ENCODE data around the gene DRD3.

The DRD3 gene

GRCh38 chr3:114126461-114126860 is 52.4 kb downstream of the DRD3 start:
- DNase-seq (ENCODE audit: insufficient read length, low spot score) (no peak), FAIRE-seq (no peak)
- TF ChIP-seq CTCF (IDR thresholded peaks at IDR 0.05; ENCODE audit: insufficient read depth, missing control alignments): no peak

GRCh38 chr3:114122027-114122709 is 56.7 kb downstream of the DRD3 start:
- no peak for TF ChIP-seq CTCF (IDR thresholded peaks at IDR 0.05; ENCODE audit: insufficient read depth, missing control alignments)
- no peak for DNase-seq (ENCODE audit: insufficient read length, low spot score)
- no peak for FAIRE-seq

GRCh38 chr3:114120211-114120610 is 58.6 kb downstream of the DRD3 start:
- DNase-seq (ENCODE audit: insufficient read length, low spot score) (no peak), FAIRE-seq (no peak)
- TF ChIP-seq CTCF (IDR thresholded peaks at IDR 0.05; ENCODE audit: insufficient read depth, missing control alignments): no peak

GRCh38 chr3:114119776-114120175 is 59.1 kb downstream of the DRD3 start:
- TF ChIP-seq CTCF (IDR thresholded peaks at IDR 0.05; ENCODE audit: insufficient read depth, missing control alignments): no peak
- DNase-seq (ENCODE audit: insufficient read length, low spot score): no peak
- no peak for FAIRE-seq

GRCh38 chr3:114115143-114115542 is 63.7 kb downstream of the DRD3 start:
- no peak for FAIRE-seq
- no peak for TF ChIP-seq CTCF (IDR thresholded peaks at IDR 0.05; ENCODE audit: insufficient read depth, missing control alignments)
- DNase-seq (ENCODE audit: insufficient read length, low spot score): no peak

GRCh38 chr3:114114719-114115118 is 64.1 kb downstream of the DRD3 start:
- FAIRE-seq (no peak), DNase-seq (ENCODE audit: insufficient read length, low spot score) (no peak)
- no peak for TF ChIP-seq CTCF (IDR thresholded peaks at IDR 0.05; ENCODE audit: insufficient read depth, missing control alignments)

- no peak for FAIRE-seq
Observed at GRCh38 chr3:114112696-114113095, 66.2 kb downstream of the DRD3 start.

More at GRCh38 chr3:114112696-114113095, 66.2 kb downstream of the DRD3 start:
- TF ChIP-seq CTCF (IDR thresholded peaks at IDR 0.05; ENCODE audit: insufficient read depth, missing control alignments): no peak
- DNase-seq (ENCODE audit: insufficient read length, low spot score): no peak

All from D721Med (cell line).